H1 (cell line): ENCODE results near the gene CUBN. TPM values are rescaled to one million over a fixed set of nuclear protein-coding genes. Genes with fewer than 3 reads are reported as not detected.

Experiments used
- CTCF ChIA-PET: fragments of 300-600 bp; sonication (Branson Sonifier 250); formaldehyde crosslinking; loops from one replicate; lab custom pipeline; 2021; ENCODE audit not compliant: partially characterized antibody; lab: Charles Lee
- POLR2A ChIA-PET: fragments of 300-600 bp; sonication (Branson Sonifier 250); formaldehyde crosslinking; loops from one replicate; lab custom pipeline; 2021; ENCODE audit warnings: inconsistent platforms; ENCODE audit not compliant: partially characterized antibody; lab: Charles Lee
- DNase-seq, 2 experiments: peaks; one replicate each; pipeline versions ENCODE4 v3.0.0 to v3.0.0-alpha.2; 2010 to 2022; ENCODE audit warnings: low spot score in 2 of 2, low read depth in 1 of 2, mixed read lengths in 1 of 2
- FAIRE-seq: peaks from 2 replicates; lab custom pipeline; 2011; peaks lifted over from hg19 to GRCh38; lab: Jason Lieb, UNC
- H2AFZ ChIP-seq: 2 replicates; pipeline ENCODE4 v1.8.1; 2012; ENCODE audit warnings: low read length, inconsistent platforms
- H2AK5ac ChIP-seq: 2 replicates; pipeline ENCODE4 v1.6.1; 2013; ENCODE audit warnings: low read depth, low read length
- H2BK120ac ChIP-seq: replicated peaks from 2 replicates; pipeline ENCODE3; 2013; ENCODE audit warnings: low read depth, low read length, inconsistent platforms
- H2BK12ac ChIP-seq: 2 replicates; pipeline ENCODE4 v1.6.1; 2013; ENCODE audit warnings: low read depth, low read length
- H2BK15ac ChIP-seq: 2 replicates; pipeline ENCODE4 v1.6.1; 2013; ENCODE audit warnings: low read length
- H2BK20ac ChIP-seq: 2 replicates; pipeline ENCODE4 v1.6.1; 2013; ENCODE audit warnings: low read length
- H2BK5ac ChIP-seq: 2 replicates; pipeline ENCODE4 v1.6.1; 2013; ENCODE audit warnings: low read depth, low read length
- H3K14ac ChIP-seq: 2 replicates; pipeline ENCODE4 v1.6.1; 2013; ENCODE audit warnings: inconsistent platforms; ENCODE audit not compliant: insufficient read length
- H3K18ac ChIP-seq: 2 replicates; pipeline ENCODE4 v1.6.1; 2013; ENCODE audit warnings: low read length; ENCODE audit errors: extremely low read depth
- H3K23ac ChIP-seq: 2 replicates; pipeline ENCODE4 v1.6.1; 2013; ENCODE audit warnings: inconsistent platforms; ENCODE audit not compliant: insufficient read length
- H3K23me2 ChIP-seq: 2 replicates; pipeline ENCODE4 v1.6.1; 2013; ENCODE audit warnings: low read depth, low read length
- H3K27ac ChIP-seq: 2 replicates; pipeline ENCODE4 v1.6.1; 2011; ENCODE audit warnings: low read depth, low read length, inconsistent platforms
- H3K27me3 ChIP-seq, 4 experiments: replicated peaks in 1 of 4; 1 replicate in 1 of 4; 2 replicates in 3 of 4; pipeline versions ENCODE4 v1.6.1 to v1.8.1; 2011 to 2013; ENCODE audit warnings: low read length in 3 of 4, mild to moderate bottlenecking in 3 of 4, inconsistent platforms in 2 of 4, mixed read lengths in 2 of 4, moderate library complexity in 1 of 4; ENCODE audit not compliant: control insufficient read depth in 3 of 4, insufficient read depth in 3 of 4; ENCODE audit errors: extremely low read depth in 1 of 4
- H3K36me3 ChIP-seq, 4 experiments: 2 replicates each; pipeline versions ENCODE4 v1.6.1 to v1.8.1; 2011 to 2013; ENCODE audit warnings: mild to moderate bottlenecking in 4 of 4, low read length in 3 of 4, moderate library complexity in 2 of 4, control low read depth in 1 of 4, inconsistent platforms in 1 of 4; ENCODE audit not compliant: insufficient read depth in 4 of 4, control insufficient read depth in 2 of 4
- H3K4ac ChIP-seq: replicated peaks from 2 replicates; pipeline ENCODE3; 2013; ENCODE audit warnings: low read length, low read depth, mixed read lengths, inconsistent platforms; ENCODE audit not compliant: insufficient read length
- H3K4me1 ChIP-seq, 4 experiments: replicated peaks in 1 of 4; 1 replicate in 1 of 4; 2 replicates in 3 of 4; pipeline versions ENCODE4 v1.6.1 to v1.8.1; 2011 to 2013; ENCODE audit warnings: low read length in 3 of 4, inconsistent platforms in 2 of 4, mixed read lengths in 1 of 4; ENCODE audit not compliant: insufficient read depth in 4 of 4, control insufficient read depth in 3 of 4
- H3K4me2 ChIP-seq, 2 experiments: 2 replicates each; pipeline versions ENCODE4 v1.6.1 to v1.8.1; 2011 to 2013; ENCODE audit warnings: low read depth in 2 of 2, low read length in 2 of 2, control low read depth in 1 of 2, inconsistent platforms in 1 of 2, mild to moderate bottlenecking in 1 of 2; ENCODE audit not compliant: insufficient read depth in 1 of 2
- H3K4me3 ChIP-seq, 4 experiments: fragments of 200-600, 300-600 bp in 1 of 4; sonication (generic), shearing (Covaris generic), sonication (Bioruptor Twin) in 1 of 4; 2 replicates each; pipeline versions ENCODE4 v1.5.1 to v1.8.1; 2011 to 2016; ENCODE audit warnings: low read length in 4 of 4, low read depth in 3 of 4, control low read depth in 2 of 4, inconsistent platforms in 2 of 4, mild to moderate bottlenecking in 2 of 4, mixed read lengths in 1 of 4, moderate library complexity in 1 of 4; ENCODE audit not compliant: insufficient read depth in 2 of 4; ENCODE audit errors: extremely low read depth in 1 of 4
- H3K56ac ChIP-seq: replicated peaks from 2 replicates; pipeline ENCODE3; 2013; ENCODE audit warnings: low read depth, mild to moderate bottlenecking, mixed read lengths, low read length, inconsistent platforms; ENCODE audit not compliant: insufficient read length
- H3K79me1 ChIP-seq: 2 replicates; pipeline ENCODE4 v1.6.1; 2013; ENCODE audit warnings: low read depth, low read length, control low read depth
- H3K79me2 ChIP-seq, 2 experiments: 2 replicates each; pipeline versions ENCODE4 v1.6.1 to v1.8.1; 2012 to 2013; ENCODE audit warnings: low read length in 2 of 2, mild to moderate bottlenecking in 2 of 2, inconsistent platforms in 1 of 2; ENCODE audit not compliant: insufficient read depth in 2 of 2, control insufficient read depth in 1 of 2
- H3K9ac ChIP-seq, 4 experiments: replicated peaks in 1 of 4; 1 replicate in 1 of 4; 2 replicates in 3 of 4; pipeline versions ENCODE4 v1.6.1 to v1.8.1; 2011 to 2013; ENCODE audit warnings: low read depth in 3 of 4, low read length in 3 of 4, control low read depth in 2 of 4, mild to moderate bottlenecking in 2 of 4, moderate library complexity in 2 of 4, inconsistent platforms in 1 of 4; ENCODE audit errors: extremely low read depth in 1 of 4
- H3K9me3 ChIP-seq, 2 experiments: 2 replicates each; pipeline versions ENCODE4 v1.6.1 to v1.8.1; 2012 to 2013; ENCODE audit warnings: mild to moderate bottlenecking in 2 of 2, moderate library complexity in 2 of 2, control low read depth in 1 of 2, inconsistent platforms in 1 of 2, low read depth in 1 of 2, low read length in 1 of 2, mixed read lengths in 1 of 2; ENCODE audit not compliant: insufficient read depth in 2 of 2
- H4K20me1 ChIP-seq, 2 experiments: replicated peaks in 1 of 2; 2 replicates each; pipeline versions ENCODE3 to v1.8.1; 2011 to 2013; ENCODE audit warnings: inconsistent platforms in 2 of 2, low read length in 2 of 2, mild to moderate bottlenecking in 1 of 2; ENCODE audit not compliant: insufficient read depth in 2 of 2, control insufficient read depth in 1 of 2
- H4K5ac ChIP-seq: 2 replicates; pipeline ENCODE4 v1.6.1; 2013; ENCODE audit warnings: low read length, low read depth, mixed read lengths, inconsistent platforms; ENCODE audit not compliant: insufficient read length
- H4K8ac ChIP-seq: 2 replicates; pipeline ENCODE4 v1.8.0; 2013; ENCODE audit warnings: mild to moderate bottlenecking, moderate library complexity, low read length, inconsistent platforms; ENCODE audit not compliant: insufficient read depth; ENCODE audit errors: extremely low read depth
- H4K91ac ChIP-seq: replicated peaks from 2 replicates; pipeline ENCODE3; 2013; ENCODE audit warnings: low read length, mixed read lengths, inconsistent platforms; ENCODE audit not compliant: insufficient read length
- CBX5 ChIP-seq: fragments of 300-800, 300-1000 bp; sonication (generic); IDR thresholded peaks from 2 replicates; pipeline ENCODE4 v1.7.1; 2016; ENCODE audit warnings: antibody characterized with exemption, low read length, low read depth
- E2F6 ChIP-seq: IDR thresholded peaks from 2 replicates; pipeline ENCODE4 v1.6.1; 2012; ENCODE audit warnings: inconsistent platforms
- EZH2 ChIP-seq: fragments of 200-600 bp; sonication (generic); IDR thresholded peaks from 2 replicates; pipeline ENCODE4 v1.7.1; 2012; ENCODE audit warnings: low read depth, mild to moderate bottlenecking, moderate library complexity, low read length, inconsistent platforms; ENCODE audit not compliant: severe bottlenecking
- JUN ChIP-seq: IDR thresholded peaks from 2 replicates; pipeline ENCODE4 v1.6.1; 2011; ENCODE audit warnings: low read depth, mild to moderate bottlenecking, improper control_type of control experiment, low read length
- JUND ChIP-seq: IDR thresholded peaks from 2 replicates; pipeline ENCODE4 v1.6.1; 2011; ENCODE audit warnings: mild to moderate bottlenecking, improper control_type of control experiment, low read length
- NANOG ChIP-seq: IDR thresholded peaks from 2 replicates; pipeline ENCODE4 v1.6.1; 2011; ENCODE audit warnings: low read length, low read depth, mild to moderate bottlenecking, inconsistent platforms; ENCODE audit not compliant: insufficient read depth, poor library complexity, severe bottlenecking
- POLR2AphosphoS5 ChIP-seq: IDR thresholded peaks from 2 replicates; pipeline ENCODE4 v1.6.1; 2011; ENCODE audit warnings: low read depth, low read length
- SRF ChIP-seq: IDR thresholded peaks from 2 replicates; pipeline ENCODE4 v1.6.1; 2011; ENCODE audit warnings: mild to moderate bottlenecking, low read depth, low read length, moderate library complexity
- WGBS, 2 experiments: shearing (Covaris generic) in 1 of 2; methylation state at CpG; one replicate each; pipeline versions ENCODE4 v1.1.6 to v1.1.7; 2013 to 2015; ENCODE audit warnings: low lambda C conversion rate in 2 of 2, mixed read lengths in 2 of 2, inconsistent platforms in 1 of 2, low coverage in 1 of 2, missing lambda C conversion rate in 1 of 2; ENCODE audit not compliant: insufficient replicate concordance in 2 of 2, insufficient coverage in 1 of 2, insufficient read length in 1 of 2; ENCODE audit errors: extremely low coverage in 1 of 2, missing lambda C conversion rate in 1 of 2; 5-methylcytosine and 5-hydroxymethylcytosine counted together
- polyA plus RNA-seq, 7 experiments: library from polyadenylated mRNA; depleted of rRNA in 3 of 7; stranded (reverse) in 5 of 7; unstranded in 2 of 7; fragments of >200 nt in 5 of 7; fragments of 200-250 nt in 2 of 7; gene quantifications; 1 replicate in 5 of 7; 2 replicates in 1 of 7; 4 replicates in 1 of 7; pipeline versions ENCODE4 v1.2.1 to v1.2.3, GENCODE V29; 2011 to 2013; ENCODE audit warnings: missing spikeins in 2 of 7, mixed read lengths in 2 of 7
- total RNA-seq: library from RNA; stranded (reverse); fragmentation: NEBNext Ultra II Directional; extraction: Animal tissue kit (Norgen Biotek cat#: 25700); gene quantifications from 2 replicates; pipeline ENCODE4 v1.2.1, GENCODE V29; 2021

Gene CUBN
- total and polyA plus RNA-seq, 2 of the 8 experiments (the other 6 are each of a cell fraction or from before 2014, with no cell fraction given): 0.04 to 0.08 TPM

GRCh38 chr10:17134282-17134681, 4.7 kb upstream of the CUBN start:
- 0 out of 2 replicates have a peak, but pooled peaks cover 1% of the 10 kb centered on the region for H3K23me2 ChIP-seq
- H3K27ac ChIP-seq: no peak overlapping the region
- no peak overlapping the region for H2BK5ac ChIP-seq
- no peak overlapping the region for H4K91ac ChIP-seq
- H3K4ac ChIP-seq: no peak overlapping the region
- no peak overlapping the region for H3K9ac ChIP-seq
- H4K8ac ChIP-seq: no peak overlapping the region
- no peak overlapping the region for H2BK15ac ChIP-seq
- TF ChIP-seq SRF: no peak
- no peak for TF ChIP-seq JUN
- TF ChIP-seq POLR2AphosphoS5: no peak
- no peak for TF ChIP-seq EZH2
- TF ChIP-seq CBX5: no peak
- TF ChIP-seq JUND: no peak
- no peak for TF ChIP-seq NANOG
- no peak for TF ChIP-seq E2F6
- TF ChIP-seq, all 59 proteins: peak for 0
- Histone ChIP-seq H3K4me2 (no peak overlapping the region), H3K4me1 (no peaks in the 10 kb centered on the region), H3K14ac (no peak overlapping the region), H3K56ac (no peak overlapping the region), H3K23ac (no peak overlapping the region), H2BK20ac (no peak overlapping the region), H3K4me3 (no peak overlapping the region), H3K9me3 (no peaks in the 10 kb centered on the region), H3K36me3 (no peaks in the 10 kb centered on the region), H3K79me2 (no peaks in the 10 kb centered on the region), H2BK120ac (no peak overlapping the region), H3K79me1 (no peaks in the 10 kb centered on the region), H3K27me3 (no peaks in the 10 kb centered on the region), H2AFZ (no peak overlapping the region), H4K5ac (no peak overlapping the region), H2BK12ac (no peak overlapping the region), H2AK5ac (no peak overlapping the region), H3K18ac (no peak overlapping the region), H4K20me1 (no peaks in the 10 kb centered on the region)
- FAIRE-seq: no peak
- ChIA-PET CTCF (interaction anchor here (1.0 kb wide), 1 partner anchor 95 kb away, joined by 3 read pairs; no protein-coding TSS in a partner anchor), POLR2A (interaction anchor here (1.9 kb wide), 1 partner anchor 10 kb away, joined by 7 read pairs; no protein-coding TSS in a partner anchor)
- WGBS, 2 experiments: 90% methylated on average over 2 of the region's 2 CpGs; no CpG with 5 or more reads in 1 of the 2 experiments
- no peak for DNase-seq
